NCI-H2171 treated with DMSO at 0.1 percent for 48 hours (cell line): ENCODE data around the gene SERINC4.
"Not testable (repeated sequence)": the region's sequence is repeated elsewhere in the genome, so short reads cannot be mapped to it uniquely, and the experiment has no call there.

Experiments
- DNase-seq: peaks from one replicate; lab custom pipeline; 2025; lab: John Stamatoyannopoulos, UW

SERINC4 gene

GRCh38 chr15:43799945-43800285, at the start of gene SERINC4:
Gene SERINC4 (minus strand): TSS chr15:43800220. CDS start chr15:43799986, 234 bp downstream.
- no peak for DNase-seq

GRCh38 chr15:43845421-43845820, 45.4 kb upstream of the SERINC4 start:
- no peak for DNase-seq

- not testable (repeated sequence) for DNase-seq
Observed at GRCh38 chr15:43832485-43832884, 32.5 kb upstream of the SERINC4 start.

GRCh38 chr15:43831519-43832052, 31.6 kb upstream of the SERINC4 start:
- not testable (repeated sequence) for DNase-seq

- not testable (repeated sequence) for DNase-seq
Observed at GRCh38 chr15:43830691-43831275, 30.8 kb upstream of the SERINC4 start.

- not testable (repeated sequence) for DNase-seq
Observed at GRCh38 chr15:43829951-43830540, 30.0 kb upstream of the SERINC4 start.

GRCh38 chr15:43828061-43828657, 28.1 kb upstream of the SERINC4 start:
- no peak for DNase-seq

- peak; percentile 83 for DNase-seq
Observed at GRCh38 chr15:43826508-43827341, 26.7 kb upstream of the SERINC4 start, which contains the start of gene WDR76. Gene WDR76 (plus strand): TSS chr15:43827002. CDS start chr15:43827033, 31 bp downstream.

- DNase-seq, result no peak
Observed at GRCh38 chr15:43826029-43826507, 26.0 kb upstream of the SERINC4 start.

- not testable (repeated sequence) for DNase-seq
Observed at GRCh38 chr15:43825305-43825704, 25.3 kb upstream of the SERINC4 start.

- peak; percentile 99 for DNase-seq
Observed at GRCh38 chr15:43824302-43825246, 24.6 kb upstream of the SERINC4 start, which contains the start of gene MFAP1. Gene MFAP1 (minus strand): TSS chr15:43824690. CDS start chr15:43824569, 121 bp downstream.

GRCh38 chr15:43821505-43821904, 21.5 kb upstream of the SERINC4 start:
- no peak for DNase-seq

- DNase-seq, result not testable (repeated sequence)
Observed at GRCh38 chr15:43815064-43815463, 15.0 kb upstream of the SERINC4 start.

- DNase-seq, result no peak
Observed at GRCh38 chr15:43808960-43809678, 9.1 kb upstream of the SERINC4 start.

- no peak for DNase-seq
Observed at GRCh38 chr15:43808435-43808950, 8.5 kb upstream of the SERINC4 start.

GRCh38 chr15:43802676-43803075, 2.7 kb upstream of the SERINC4 start:
- DNase-seq, result not testable (repeated sequence)

GRCh38 chr15:43800286-43801141, 494 bp upstream of the SERINC4 start, which contains the start of gene HYPK:
Gene HYPK (plus strand): TSS chr15:43800599. CDS start chr15:43800623, 24 bp downstream.
- DNase-seq, result peak; percentile 89

- DNase-seq, result peak; percentile 90
Observed at GRCh38 chr15:43799209-43799944, 643 bp downstream of the SERINC4 start.
